ENCODE data around the gene ELN.
"Not testable (repeated sequence)": the region's sequence is repeated elsewhere in the genome, so short reads cannot be mapped to it uniquely, and the experiment has no call there.

Gene ELN

DNA sequence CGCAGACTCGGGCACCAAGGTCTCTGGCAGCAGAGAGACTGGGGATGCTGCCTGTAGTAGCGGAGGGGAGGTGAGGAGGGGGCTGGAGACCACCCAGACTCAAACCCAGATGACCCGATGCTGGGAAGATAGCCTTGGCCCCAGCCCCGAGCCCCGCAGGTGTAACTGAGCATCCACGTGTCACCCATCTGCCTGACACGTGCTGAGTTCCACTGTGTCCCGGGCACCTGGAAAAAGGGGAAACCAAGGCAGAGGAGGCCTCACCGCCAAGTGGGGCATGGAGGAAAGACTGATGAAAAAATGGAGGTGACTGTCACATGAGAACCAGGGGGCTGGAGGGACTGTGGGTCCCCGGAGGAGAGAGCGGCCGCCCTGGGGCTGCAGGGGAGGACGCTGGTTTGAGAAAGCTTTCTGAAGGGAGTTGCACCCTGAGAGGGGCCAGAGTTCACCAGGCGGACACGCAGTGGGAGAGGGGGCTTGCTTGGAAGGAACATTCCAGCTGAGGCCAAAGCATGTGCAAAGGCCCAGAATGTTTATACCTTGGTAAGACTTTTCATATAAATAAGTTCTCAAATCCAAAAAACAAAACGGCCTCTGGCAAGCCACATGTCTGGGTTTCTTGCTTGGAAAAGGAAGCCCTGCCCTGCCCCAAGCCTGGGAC lies 27.4 kb upstream of the ELN start:
- no peak for DNase-seq (ENCODE audit: low read depth in 2 of 2)

GRCh38 chr7:74001150-74001494 lies 26.9 kb upstream of the ELN start:
- DNase-seq (ENCODE audit: low read depth in 2 of 2) = no peak

DNA sequence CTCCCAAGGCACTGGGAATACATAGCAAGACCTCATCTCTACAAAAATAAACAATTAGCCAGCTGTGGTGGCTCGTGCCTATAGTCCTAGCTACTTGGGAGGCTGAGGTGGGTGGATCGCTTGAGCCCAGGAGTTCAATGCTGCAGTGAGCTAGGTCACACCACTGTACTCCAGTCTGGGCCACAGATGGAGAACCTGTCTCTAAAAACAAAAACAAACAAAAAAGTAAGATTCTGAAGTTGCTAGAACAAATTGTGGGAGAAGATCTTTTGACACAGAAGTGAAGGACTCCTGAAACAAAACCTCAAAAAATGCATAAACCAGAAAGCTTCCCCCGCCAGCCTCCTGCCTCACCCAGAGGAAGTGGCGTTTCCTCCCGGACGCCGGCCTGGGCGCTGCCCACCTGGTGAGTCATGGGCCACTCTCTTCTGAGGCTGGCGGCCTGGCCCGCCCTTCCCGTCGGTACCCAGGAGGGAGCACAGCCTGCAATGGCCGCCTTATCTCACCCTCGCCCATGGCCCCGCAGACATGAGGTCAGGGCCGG lies 25.4 kb upstream of the ELN start:
- no peak for DNase-seq (ENCODE audit: low read depth in 2 of 2)

GRCh38 chr7:74003621-74004020 lies 24.4 kb upstream of the ELN start:
- no peak for DNase-seq (ENCODE audit: low read depth in 2 of 2)

- no peak for DNase-seq (ENCODE audit: low read depth in 2 of 2)
Measured at GRCh38 chr7:74006032-74006431, 21.9 kb upstream of the ELN start.

- DNase-seq (ENCODE audit: low read depth in 2 of 2) = no peak
Measured at GRCh38 chr7:74006451-74007241, 21.3 kb upstream of the ELN start.

GRCh38 chr7:74007242-74007567 lies 20.8 kb upstream of the ELN start:
- DNase-seq (ENCODE audit: low read depth in 2 of 2) = no peak

- no peak for DNase-seq (ENCODE audit: low read depth in 2 of 2)
Measured at GRCh38 chr7:74008687-74009086, 19.3 kb upstream of the ELN start.

GRCh38 chr7:74009719-74010118 lies 18.3 kb upstream of the ELN start:
- no peak for DNase-seq (ENCODE audit: low read depth in 2 of 2)

- DNase-seq (ENCODE audit: low read depth in 2 of 2) = no peak
Measured at GRCh38 chr7:74010407-74010806, 17.6 kb upstream of the ELN start.

- DNase-seq (ENCODE audit: low read depth in 2 of 2) = not testable (repeated sequence)
Measured at GRCh38 chr7:74011421-74011820, 16.6 kb upstream of the ELN start.

- DNase-seq (ENCODE audit: low read depth in 2 of 2) = no peak
Measured at GRCh38 chr7:74012842-74013249, 15.1 kb upstream of the ELN start.

DNA sequence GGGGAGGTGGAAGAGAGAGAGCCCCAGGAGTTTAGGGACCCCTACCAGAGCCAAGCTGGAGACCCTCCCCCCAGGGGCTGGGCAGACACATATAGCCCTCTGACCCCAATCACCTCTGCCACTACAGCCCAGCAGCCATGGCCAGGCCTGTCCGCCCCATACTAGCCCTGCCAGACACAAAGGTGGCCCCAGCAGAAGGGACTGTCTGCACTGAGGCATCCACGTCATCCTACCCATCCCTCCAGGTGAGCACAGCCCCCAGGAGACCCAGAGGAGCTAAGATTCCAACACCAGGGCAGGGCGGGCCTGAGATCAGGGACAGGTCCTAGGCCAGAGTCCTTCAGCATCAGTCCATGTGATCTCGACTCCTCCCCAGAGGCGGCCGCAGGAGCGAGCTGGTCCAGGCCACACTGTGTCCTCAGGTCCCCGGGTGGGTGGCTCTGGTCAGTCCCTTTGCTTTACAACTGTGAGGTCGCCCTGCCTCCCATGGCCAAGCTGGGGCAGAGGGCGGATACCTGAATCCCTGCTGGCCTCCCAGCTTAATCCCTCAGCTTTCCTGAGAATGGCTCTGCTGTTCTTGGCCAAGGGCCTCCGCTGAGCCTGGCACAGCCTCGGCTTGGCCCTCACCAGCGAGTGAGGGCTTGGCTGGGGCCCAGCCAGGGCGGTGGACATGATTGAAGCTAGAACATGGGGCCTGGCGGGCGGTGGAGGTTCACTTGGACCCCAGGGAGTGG lies 14.3 kb upstream of the ELN start:
- no peak for DNase-seq (ENCODE audit: low read depth in 2 of 2)

GRCh38 chr7:74014931-74015330 lies 13.0 kb upstream of the ELN start:
- no peak for DNase-seq (ENCODE audit: low read depth in 2 of 2)

- no peak for DNase-seq (ENCODE audit: low read depth in 2 of 2)
Measured at GRCh38 chr7:74015670-74016069, 12.3 kb upstream of the ELN start.

GRCh38 chr7:74017125-74017524 lies 10.8 kb upstream of the ELN start:
- DNase-seq (ENCODE audit: low read depth in 2 of 2) = no peak

GRCh38 chr7:74018246-74018895 lies 9.6 kb upstream of the ELN start:
- DNase-seq (ENCODE audit: low read depth in 2 of 2) = no peak

- no peak for DNase-seq (ENCODE audit: low read depth in 2 of 2)
Measured at GRCh38 chr7:74019149-74019548, 8.8 kb upstream of the ELN start.

- DNase-seq (ENCODE audit: low read depth in 2 of 2) = no peak
Measured at GRCh38 chr7:74020390-74020789, 7.6 kb upstream of the ELN start.

DNA sequence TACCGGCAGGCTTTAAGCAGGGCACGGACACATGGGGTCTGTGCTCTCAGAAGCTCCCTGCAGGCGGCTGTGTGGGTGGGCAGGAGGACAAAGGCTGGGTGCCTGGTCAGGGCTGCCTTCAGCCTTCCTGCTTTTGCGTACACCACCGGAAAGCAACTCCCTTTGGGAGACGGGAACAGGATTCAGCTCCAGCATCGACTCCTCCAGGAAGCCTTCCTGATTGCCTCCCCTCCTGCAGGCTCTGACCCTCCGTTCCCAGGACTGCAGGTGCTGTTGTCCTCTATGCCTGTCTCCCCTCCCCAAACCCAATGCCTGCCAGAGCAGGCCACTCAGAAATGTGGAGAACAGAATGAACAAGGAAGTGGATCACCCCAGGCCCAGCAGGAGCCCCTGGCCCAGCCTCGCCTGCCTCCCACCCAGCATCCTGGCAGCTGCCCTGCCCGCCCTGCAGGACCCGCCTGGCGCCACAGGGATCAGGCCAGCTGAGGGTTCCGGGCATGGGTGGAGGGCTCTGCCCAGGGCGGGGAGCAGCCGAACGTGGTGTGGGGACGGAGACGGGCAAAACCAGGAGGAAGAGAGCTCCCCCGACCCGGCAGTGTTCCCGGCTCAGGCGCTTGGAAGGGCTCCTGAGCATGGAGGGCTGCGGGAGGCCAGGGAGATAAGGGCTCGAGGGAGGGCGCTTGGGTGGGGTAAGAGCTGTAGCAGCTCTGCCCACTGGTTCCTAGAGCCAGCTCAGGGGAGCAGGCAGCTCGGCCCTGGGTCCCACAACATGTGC lies 6.2 kb upstream of the ELN start:
- no peak for DNase-seq (ENCODE audit: low read depth in 2 of 2)

- DNase-seq (ENCODE audit: low read depth in 2 of 2) = no peak
Measured at GRCh38 chr7:74022507-74022906, 5.5 kb upstream of the ELN start.

Measured in stimulated activated CD4-positive, alpha-beta T cell treated with anti-CD3 and anti-CD28 coated beads, Interleukin-1b, Interleukin-23, amount 100 ng/mL, for 1 hour (primary cell).